Liver (tissue), 3 donors: Measurements from ENCODE around the gene UCP2.

Experiments
- CTCF ChIP-seq: fragments of 150-350 bp; IDR thresholded peaks from 2 replicates; pipeline ENCODE4 v1.5.1; 2017; ENCODE audit warnings: improper control_type of control experiment, low read depth, low read length; ENCODE audit not compliant: missing input control
- HNF4A ChIP-seq, 2 donors: conservative IDR thresholded peaks; 2 replicates each; pipeline ENCODE4 v1.6.1; 2016; ENCODE audit warnings: antibody characterized with exemption in 2 of 2, mild to moderate bottlenecking in 2 of 2
- JUND ChIP-seq, 2 donors: IDR thresholded peaks; 2 replicates each; pipeline ENCODE4 v1.6.1; 2016; ENCODE audit warnings: antibody characterized with exemption in 2 of 2
- MAX ChIP-seq: IDR thresholded peaks from 2 replicates; pipeline ENCODE4 v1.6.1; 2016; ENCODE audit warnings: antibody characterized with exemption
- NR2F2 ChIP-seq: IDR thresholded peaks from 2 replicates; pipeline ENCODE4 v1.6.1; 2016; ENCODE audit warnings: antibody characterized with exemption
- RAD21 ChIP-seq, 2 donors: IDR thresholded peaks; 2 replicates each; pipeline ENCODE4 v1.6.1; 2016; ENCODE audit warnings: antibody characterized with exemption in 2 of 2, mild to moderate bottlenecking in 2 of 2
- REST ChIP-seq: IDR thresholded peaks from 2 replicates; pipeline ENCODE4 v1.6.1; 2016; ENCODE audit warnings: antibody characterized with exemption, mild to moderate bottlenecking
- RXRA ChIP-seq, 2 donors: IDR thresholded peaks; 2 replicates each; pipeline ENCODE4 v1.6.1; 2017 to 2018; ENCODE audit warnings: antibody characterized with exemption in 2 of 2, mild to moderate bottlenecking in 1 of 2
- SP1 ChIP-seq: IDR thresholded peaks from 2 replicates; pipeline ENCODE4 v1.6.1; 2018; ENCODE audit warnings: antibody characterized with exemption, mild to moderate bottlenecking
- TAF1 ChIP-seq: conservative IDR thresholded peaks from 2 replicates; pipeline ENCODE4 v1.6.1; 2016; ENCODE audit warnings: antibody characterized with exemption, mild to moderate bottlenecking
- donor health status: healthy.
- donor health status: healthy.

GRCh38 chr11:74010306-74011300 lies 28.0 kb upstream of the UCP2 start:
- TF ChIP-seq CTCF (no peak), TAF1 (no peak), RAD21 (IDR thresholded peaks at IDR 0.05) (no peak), JUND (IDR thresholded peaks at IDR 0.05) (no peak), SP1 (no peak), REST (no peak), HNF4A (conservative IDR thresholded peaks at IDR 0.05) (no peak), NR2F2 (no peak), RXRA (IDR thresholded peaks at IDR 0.05) (no peak), MAX (no peak)
